ENCODE data around the gene RAE1.

GRCh38 chr20:57332105-57333089 is 18.7 kb upstream of the RAE1 start:
- TF ChIP-seq, protein P1, sequence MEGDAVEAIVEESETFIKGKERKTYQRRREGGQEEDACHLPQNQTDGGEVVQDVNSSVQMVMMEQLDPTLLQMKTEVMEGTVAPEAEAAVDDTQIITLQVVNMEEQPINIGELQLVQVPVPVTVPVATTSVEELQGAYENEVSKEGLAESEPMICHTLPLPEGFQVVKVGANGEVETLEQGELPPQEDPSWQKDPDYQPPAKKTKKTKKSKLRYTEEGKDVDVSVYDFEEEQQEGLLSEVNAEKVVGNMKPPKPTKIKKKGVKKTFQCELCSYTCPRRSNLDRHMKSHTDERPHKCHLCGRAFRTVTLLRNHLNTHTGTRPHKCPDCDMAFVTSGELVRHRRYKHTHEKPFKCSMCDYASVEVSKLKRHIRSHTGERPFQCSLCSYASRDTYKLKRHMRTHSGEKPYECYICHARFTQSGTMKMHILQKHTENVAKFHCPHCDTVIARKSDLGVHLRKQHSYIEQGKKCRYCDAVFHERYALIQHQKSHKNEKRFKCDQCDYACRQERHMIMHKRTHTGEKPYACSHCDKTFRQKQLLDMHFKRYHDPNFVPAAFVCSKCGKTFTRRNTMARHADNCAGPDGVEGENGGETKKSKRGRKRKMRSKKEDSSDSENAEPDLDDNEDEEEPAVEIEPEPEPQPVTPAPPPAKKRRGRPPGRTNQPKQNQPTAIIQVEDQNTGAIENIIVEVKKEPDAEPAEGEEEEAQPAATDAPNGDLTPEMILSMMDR (conservative IDR thresholded peaks at IDR 0.05; ENCODE audit: low read depth, low read length): peak; percentile 86
- no peak for TF ChIP-seq EZH2phosphoT487 (IDR thresholded peaks at IDR 0.05; ENCODE audit: borderline replicate concordance, low read length)

All from PC-3 (cell line).